Ovary (tissue), 9 donors: Measurements from ENCODE around the gene AOPEP. TPM values are rescaled to one million over a fixed set of nuclear protein-coding genes. Genes with fewer than 3 reads are reported as not detected.

Experiments
- DNase-seq, 5 donors: peaks; one replicate each; pipeline ENCODE4 v3.0.0-alpha.2; 2019 to 2020
- H3K27ac ChIP-seq, 2 donors: fragments of 200-600 bp; one replicate each; pipeline versions ENCODE4 v1.5.1 to v1.8.0; 2019 to 2022
- H3K27me3 ChIP-seq: fragments of 200-600 bp; one replicate; pipeline ENCODE4 v1.8.0; 2022
- H3K36me3 ChIP-seq: fragments of 200-600 bp; sonication (generic); one replicate; pipeline ENCODE4 v1.5.1; 2019
- H3K4me1 ChIP-seq: one replicate; pipeline ENCODE4 v1.8.1; 2013; ENCODE audit warnings: mild to moderate bottlenecking, moderate library complexity; ENCODE audit not compliant: insufficient read depth
- H3K4me3 ChIP-seq: fragments of 200-600 bp; sonication (generic); one replicate; pipeline ENCODE4 v1.5.1; 2017
- H3K9me3 ChIP-seq, 2 donors: fragments of 200-600 bp in 1 of 2; sonication (generic) in 1 of 2; one replicate each; pipeline versions ENCODE4 v1.5.1 to v1.8.1; 2013 to 2019; ENCODE audit warnings: mild to moderate bottlenecking in 1 of 2, moderate library complexity in 1 of 2
- EP300 ChIP-seq: sonication (generic); formaldehyde crosslinking; IDR thresholded peaks from one replicate; pipeline ENCODE4 v1.6.1; 2017; ENCODE audit warnings: antibody characterized with exemption
- POLR2A ChIP-seq: fragments of 450-650 bp; IDR thresholded peaks from one replicate; pipeline ENCODE4 v1.6.1; 2017; ENCODE audit warnings: antibody characterized with exemption, mild to moderate bottlenecking, moderate library complexity
- WGBS, 3 donors: extraction: QIAGEN DNeasy Blood & Tissue Kit in 1 of 3; methylation state at CpG; one replicate each; pipeline versions ENCODE4 v1.1.5 to v1.1.7; 2013 to 2017; 5-methylcytosine and 5-hydroxymethylcytosine counted together
- intact Hi-C, 4 donors: fragments of 100-400 bp; cut with DNase I; formaldehyde crosslinking; loops; one replicate each; pipeline versions ENCODE4 v1.11.0 to v1.15.1; 2022 to 2023
- polyA plus RNA-seq, 2 donors: library from polyadenylated mRNA; stranded (reverse); fragments of 200-250 nt in 1 of 2; fragments of 350-450 nt in 1 of 2; fragmentation: Illumina TruSeq in 1 of 2; extraction: RNeasy Lipid Tissue Mini Kit (QIAGEN cat#74804) in 1 of 2; gene quantifications; one replicate each; pipeline ENCODE4 v1.2.3, GENCODE V29; 2013 to 2014
- total RNA-seq, 7 donors: library from RNA; depleted of rRNA in 2 of 7; stranded (reverse); fragments of >200 nt in 2 of 7; fragmentation: NEBNext Ultra II Directional in 3 of 7; extraction: Animal tissue kit (Norgen Biotek cat#: 25700) in 3 of 7; gene quantifications; one replicate each; pipeline versions ENCODE4 v1.1.0 to v1.2.4, GENCODE V29; 2016 to 2023
- TF ChIP-seq, protein P1 (sequence below), 3 donors: fragments of 450-650 bp in 2 of 3; fragments of 200-600 bp in 1 of 3; IDR thresholded peaks; one replicate each; pipeline versions ENCODE4 v1.5.1 to v1.8.0; 2016 to 2022; ENCODE audit warnings: antibody characterized with exemption in 3 of 3, mild to moderate bottlenecking in 1 of 3
- donor health status: DM: no; HTN: no; CAD: no; lungs with moderate emphysema.
- donor health status: DM: no; HTN: no; CAD: no.
- donor health status: Bipolar disorder and iron deficiency.
- donor health status: DM: yes; HTN: yes; CAD: no.
- donor health status: DM: no; HTN: no; CAD: no.
- donor health status: DM: yes; HTN: yes; CAD: no.

Gene AOPEP
- total and polyA plus RNA-seq, 9 donors = 40.0 to 141 (median 82.1) TPM

- intact Hi-C loops = loop anchor here in 1 of 4 donors (2.0 kb wide), 1 partner anchor 57 kb away; no protein-coding TSS in a partner anchor
- 94 to 97% (median 97%) methylated on average over 4 of the region's 4 CpGs for WGBS, 3 donors
Measured at GRCh38 chr9:94761481-94761880, 35.0 kb downstream of the AOPEP start.

DNA sequence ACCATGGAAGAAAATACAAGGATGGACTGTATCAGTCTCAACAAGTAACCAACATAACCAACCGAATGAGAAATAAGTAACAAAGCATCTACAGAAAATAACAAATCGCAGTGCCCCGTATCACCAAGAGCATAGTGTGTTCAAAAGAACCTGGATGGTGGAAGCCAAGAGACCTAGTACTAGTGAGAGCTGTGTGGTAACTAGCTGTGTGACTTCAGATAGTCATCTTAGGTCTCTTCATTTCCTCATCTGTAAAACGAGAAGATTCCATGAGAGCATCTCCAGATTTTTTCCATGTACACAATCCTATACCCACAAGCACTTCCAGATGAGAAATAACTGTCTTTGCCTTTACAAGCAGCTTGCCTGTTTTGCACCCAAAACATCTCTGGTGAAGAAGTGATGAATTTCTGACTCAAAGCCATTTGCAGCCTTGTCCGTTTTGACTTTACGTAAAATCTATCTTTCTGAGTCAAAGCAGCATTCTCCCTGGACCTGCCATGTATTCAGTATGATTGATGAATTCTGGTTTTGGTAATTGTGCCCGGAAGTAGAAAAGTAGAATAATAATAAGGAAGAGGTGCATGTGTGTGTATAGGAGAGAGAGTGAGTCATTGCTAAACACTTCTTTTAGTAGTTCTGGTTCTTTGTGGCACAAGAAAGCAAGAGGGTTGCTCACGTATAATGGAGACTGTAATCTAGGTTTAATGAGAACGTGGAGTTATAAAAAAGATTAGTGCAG is 41.0 kb downstream of the AOPEP start:
- DNase-seq = no peak
- Histone ChIP-seq H3K36me3 (no peaks in the 10 kb centered on the region), H3K4me3 (no peak overlapping the region), H3K27me3 (no peaks in the 10 kb centered on the region), H3K4me1 (no peaks in the 10 kb centered on the region), H3K27ac (no peak overlapping the region), H3K9me3 (no peaks in the 10 kb centered on the region)
- 96 to 97% (median 96%) methylated on average over 9 of the region's 9 CpGs for WGBS, 3 donors
- TF ChIP-seq EP300 (no peak), POLR2A (no peak)
- TF ChIP-seq, protein P1, sequence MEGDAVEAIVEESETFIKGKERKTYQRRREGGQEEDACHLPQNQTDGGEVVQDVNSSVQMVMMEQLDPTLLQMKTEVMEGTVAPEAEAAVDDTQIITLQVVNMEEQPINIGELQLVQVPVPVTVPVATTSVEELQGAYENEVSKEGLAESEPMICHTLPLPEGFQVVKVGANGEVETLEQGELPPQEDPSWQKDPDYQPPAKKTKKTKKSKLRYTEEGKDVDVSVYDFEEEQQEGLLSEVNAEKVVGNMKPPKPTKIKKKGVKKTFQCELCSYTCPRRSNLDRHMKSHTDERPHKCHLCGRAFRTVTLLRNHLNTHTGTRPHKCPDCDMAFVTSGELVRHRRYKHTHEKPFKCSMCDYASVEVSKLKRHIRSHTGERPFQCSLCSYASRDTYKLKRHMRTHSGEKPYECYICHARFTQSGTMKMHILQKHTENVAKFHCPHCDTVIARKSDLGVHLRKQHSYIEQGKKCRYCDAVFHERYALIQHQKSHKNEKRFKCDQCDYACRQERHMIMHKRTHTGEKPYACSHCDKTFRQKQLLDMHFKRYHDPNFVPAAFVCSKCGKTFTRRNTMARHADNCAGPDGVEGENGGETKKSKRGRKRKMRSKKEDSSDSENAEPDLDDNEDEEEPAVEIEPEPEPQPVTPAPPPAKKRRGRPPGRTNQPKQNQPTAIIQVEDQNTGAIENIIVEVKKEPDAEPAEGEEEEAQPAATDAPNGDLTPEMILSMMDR (IDR thresholded peaks at IDR 0.05) = no peak
- intact Hi-C loops = no loop called here

More at GRCh38 chr9:94761481-94761880, 35.0 kb downstream of the AOPEP start:
- no peaks in the 10 kb centered on the region for H3K27me3 ChIP-seq
- no peak overlapping the region for H3K27ac ChIP-seq
- TF ChIP-seq EP300 = no peak
- TF ChIP-seq POLR2A = no peak
- TF ChIP-seq, protein P1 (IDR thresholded peaks at IDR 0.05) = no peak
- no peaks in the 10 kb centered on the region for H3K36me3 ChIP-seq
- DNase-seq = no peak
- H3K4me1 ChIP-seq = no peaks in the 10 kb centered on the region
- no peak overlapping the region for H3K4me3 ChIP-seq
- no peaks in the 10 kb centered on the region for H3K9me3 ChIP-seq

DNA sequence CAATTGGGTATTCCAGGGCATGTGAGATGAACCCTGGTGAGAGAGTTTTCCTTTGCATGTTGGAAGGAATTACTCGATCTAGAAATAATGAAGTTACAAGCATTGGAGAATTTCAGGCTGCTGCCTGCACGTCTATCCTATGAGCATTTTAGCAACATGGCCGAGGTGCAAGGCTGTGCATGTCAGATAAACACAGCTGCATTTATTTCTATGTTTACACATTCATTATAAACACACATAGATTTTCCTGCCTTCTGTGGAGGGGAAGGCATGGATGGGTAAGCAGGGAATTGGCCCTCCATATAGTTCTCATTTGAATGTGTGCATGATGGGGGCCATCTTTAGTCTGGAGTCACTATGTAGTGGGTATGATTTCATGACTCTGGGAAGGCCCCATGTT is 42.3 kb downstream of the AOPEP start:
- Histone ChIP-seq H3K4me1 (peaks cover 4% of the 10 kb centered on the region), H3K36me3 (no peaks in the 10 kb centered on the region), H3K27me3 (no peaks in the 10 kb centered on the region), H3K4me3 (no peak overlapping the region), H3K27ac (no peak overlapping the region), H3K9me3 (no peaks in the 10 kb centered on the region)
- DNase-seq = no peak
- 85 to 92% (median 86%) methylated on average over 3 of the region's 3 CpGs for WGBS, 3 donors
- TF ChIP-seq, protein P1 (IDR thresholded peaks at IDR 0.05) = no peak
- TF ChIP-seq POLR2A = no peak
- intact Hi-C loops = no loop called here

GRCh38 chr9:94770334-94770733 is 43.8 kb downstream of the AOPEP start:
- TF ChIP-seq POLR2A = no peak
- no peak for TF ChIP-seq EP300
- TF ChIP-seq, protein P1 (IDR thresholded peaks at IDR 0.05) = no peak
- intact Hi-C loops = loop anchor here in 2 of 4 donors (5.0 to 10.0 kb wide), 2 partner anchors 86 to 362 kb away; no protein-coding TSS in a partner anchor

More at GRCh38 chr9:94770334-94770733, 43.8 kb downstream of the AOPEP start:
- DNase-seq = no peak
- no peaks in the 10 kb centered on the region for H3K36me3 ChIP-seq
- H3K27me3 ChIP-seq = no peaks in the 10 kb centered on the region
- 81 to 93% (median 93%) methylated on average over 6 of the region's 6 CpGs for WGBS, 3 donors
- no peak overlapping the region for H3K27ac ChIP-seq
- H3K4me1 ChIP-seq = peaks cover 4% of the 10 kb centered on the region
- H3K9me3 ChIP-seq = no peaks in the 10 kb centered on the region
- no peak overlapping the region for H3K4me3 ChIP-seq
